HepG2 (cell line): Measurements from ENCODE around the gene AP5Z1. TPM values are rescaled to one million over a fixed set of nuclear protein-coding genes. Genes with fewer than 3 reads are reported as not detected.

Source experiments
- ASH2L ChIP-seq: fragments of 300-600, 200-600 bp; sonication (generic); IDR thresholded peaks from 2 replicates; pipeline ENCODE4 v1.7.0; 2017; ENCODE audit warnings: low read depth, mild to moderate bottlenecking, moderate library complexity, mixed read lengths, low read length; ENCODE audit not compliant: insufficient read length
- ATF1 ChIP-seq: IDR thresholded peaks from 2 replicates; pipeline ENCODE4 v1.6.1; 2016; ENCODE audit warnings: mild to moderate bottlenecking, control low read depth
- DDIT3 ChIP-seq: sonication (generic); formaldehyde crosslinking; IDR thresholded peaks from 2 replicates; pipeline ENCODE4 v1.4.0; 2020; ENCODE audit warnings: mild to moderate bottlenecking, missing genetic modification reagents
- ISL2 ChIP-seq: sonication (generic); formaldehyde crosslinking; IDR thresholded peaks from 2 replicates; pipeline ENCODE4 v1.5.0; 2020; ENCODE audit warnings: missing genetic modification reagents
- JARID2 ChIP-seq: sonication (generic); formaldehyde crosslinking; IDR thresholded peaks from 2 replicates; pipeline ENCODE4 v1.8.1; 2023; ENCODE audit warnings: missing genetic modification reagents, inconsistent platforms; ENCODE audit not compliant: insufficient replicate concordance
- ZBTB7A ChIP-seq: sonication (generic); formaldehyde crosslinking; IDR thresholded peaks from 2 replicates; pipeline ENCODE4 v1.8.0; 2022; ENCODE audit warnings: mild to moderate bottlenecking, missing genetic modification reagents
- ZFYVE20 ChIP-seq: sonication (generic); formaldehyde crosslinking; IDR thresholded peaks from 2 replicates; pipeline ENCODE4 v1.8.0; 2023; ENCODE audit warnings: low read depth, mild to moderate bottlenecking, moderate library complexity, missing genetic modification reagents, borderline replicate concordance
- ZMYM3 ChIP-seq: sonication (generic); formaldehyde crosslinking; IDR thresholded peaks from 2 replicates; pipeline ENCODE4 v1.5.1; 2020; ENCODE audit warnings: mild to moderate bottlenecking, missing genetic modification reagents
- ZNF646 ChIP-seq: sonication (generic); formaldehyde crosslinking; IDR thresholded peaks from 2 replicates; pipeline ENCODE4 v1.9.0; 2021; ENCODE audit warnings: mild to moderate bottlenecking, missing genetic modification reagents
- ZNF724P ChIP-seq: sonication (generic); formaldehyde crosslinking; IDR thresholded peaks from 2 replicates; pipeline ENCODE4 v1.8.0; 2022; ENCODE audit warnings: missing genetic modification reagents, borderline replicate concordance
- ZNF772 ChIP-seq: sonication (generic); formaldehyde crosslinking; IDR thresholded peaks from 2 replicates; pipeline ENCODE4 v1.5.0; 2020; ENCODE audit warnings: mild to moderate bottlenecking, missing genetic modification reagents
- polyA plus RNA-seq, 8 experiments: library from polyadenylated mRNA; depleted of rRNA in 3 of 8; stranded (reverse) in 7 of 8; unstranded in 1 of 8; fragments of >200 nt; fragmentation: Illumina TruSeq in 4 of 8; extraction: Trizol in 4 of 8; gene quantifications; 2 replicates each; pipeline versions ENCODE4 v1.2.1 to v1.2.3, GENCODE V29; 2011 to 2016; ENCODE audit warnings: low read depth in 4 of 8, missing spikeins in 1 of 8, mixed read lengths in 1 of 8; ENCODE audit not compliant: insufficient read depth in 1 of 8
- total RNA-seq, 5 experiments: library from RNA; depleted of rRNA; stranded (reverse); fragments of >200 nt; fragmentation: Illumina TruSeq; extraction: Trizol; gene quantifications; 2 replicates each; pipeline ENCODE4 v1.2.3, GENCODE V29; 2016; ENCODE audit warnings: low read depth in 1 of 5
- TF ChIP-seq, protein P1 (sequence below): sonication (generic); formaldehyde crosslinking; IDR thresholded peaks from 2 replicates; pipeline ENCODE4 v1.4.0; 2020; ENCODE audit warnings: missing genetic modification reagents, borderline replicate concordance
- TF ChIP-seq, protein P2 (sequence below): sonication (generic); formaldehyde crosslinking; IDR thresholded peaks from 2 replicates; pipeline ENCODE4 v1.9.0; 2022; ENCODE audit warnings: missing genetic modification reagents, mild to moderate bottlenecking, borderline replicate concordance
- TF ChIP-seq, protein P3 (sequence below), 2 experiments: fragments of 450-650 bp in 1 of 2; sonication (generic) in 1 of 2; formaldehyde crosslinking; IDR thresholded peaks; 2 replicates each; pipeline versions ENCODE4 v1.5.0 to v1.8.0; 2020 to 2022; ENCODE audit warnings: mild to moderate bottlenecking in 1 of 2, missing genetic modification reagents in 1 of 2

The AP5Z1 gene
- total and polyA plus RNA-seq, 2 of the 13 experiments (the other 11 are each of a cell fraction or from before 2014, with no cell fraction given): 9.3 to 15.1 TPM

DNA sequence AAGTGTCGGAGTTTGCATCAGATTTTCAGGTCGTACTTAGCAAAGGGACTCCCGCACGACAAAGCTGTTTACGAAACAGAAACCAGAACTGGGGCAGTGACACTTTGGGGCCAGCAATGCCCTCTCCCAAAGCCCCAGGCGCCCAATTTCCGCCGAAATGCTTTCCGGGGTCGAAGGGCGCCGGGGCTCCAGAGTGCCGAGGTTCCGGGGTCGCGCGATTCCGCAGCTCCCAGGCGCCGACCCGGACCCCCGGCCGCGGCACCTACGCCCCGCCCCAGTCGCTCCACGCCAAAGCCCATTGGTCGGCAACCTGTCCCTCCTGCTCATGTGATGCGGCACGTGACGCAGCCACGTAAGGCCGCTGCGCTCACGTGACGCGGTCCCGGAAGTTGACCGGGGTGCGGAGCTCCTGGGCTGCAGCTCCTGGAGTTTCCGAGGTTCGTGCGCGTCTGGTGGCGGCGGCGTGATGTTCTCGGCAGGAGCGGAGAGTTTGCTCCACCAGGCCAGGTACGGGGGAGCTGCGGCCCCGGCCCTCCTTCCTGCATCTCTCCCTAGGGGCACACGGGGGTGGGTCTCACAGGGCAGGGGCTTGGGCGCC is at the start of gene AP5Z1 (continued):
- TF ChIP-seq ZNF772 (CRISPR knock-in tag) (peak; percentile 52; the same call in 1 of the 2 replicates), ISL2 (CRISPR knock-in tag) (peak; percentile 38; the same call in 1 of the 2 replicates), ZNF724P (CRISPR knock-in tag) (no peak), ZMYM3 (CRISPR knock-in tag) (no peak), JARID2 (no peak), DDIT3 (CRISPR knock-in tag) (no peak), ZBTB7A (peak; percentile 55; the same call in 1 of the 2 replicates), ZNF646 (CRISPR knock-in tag) (no peak), ATF1 (CRISPR knock-in tag) (peak; percentile 88), ZFYVE20 (CRISPR knock-in tag) (no peak), ASH2L (peak; percentile 90)
- TF ChIP-seq, protein P1, sequence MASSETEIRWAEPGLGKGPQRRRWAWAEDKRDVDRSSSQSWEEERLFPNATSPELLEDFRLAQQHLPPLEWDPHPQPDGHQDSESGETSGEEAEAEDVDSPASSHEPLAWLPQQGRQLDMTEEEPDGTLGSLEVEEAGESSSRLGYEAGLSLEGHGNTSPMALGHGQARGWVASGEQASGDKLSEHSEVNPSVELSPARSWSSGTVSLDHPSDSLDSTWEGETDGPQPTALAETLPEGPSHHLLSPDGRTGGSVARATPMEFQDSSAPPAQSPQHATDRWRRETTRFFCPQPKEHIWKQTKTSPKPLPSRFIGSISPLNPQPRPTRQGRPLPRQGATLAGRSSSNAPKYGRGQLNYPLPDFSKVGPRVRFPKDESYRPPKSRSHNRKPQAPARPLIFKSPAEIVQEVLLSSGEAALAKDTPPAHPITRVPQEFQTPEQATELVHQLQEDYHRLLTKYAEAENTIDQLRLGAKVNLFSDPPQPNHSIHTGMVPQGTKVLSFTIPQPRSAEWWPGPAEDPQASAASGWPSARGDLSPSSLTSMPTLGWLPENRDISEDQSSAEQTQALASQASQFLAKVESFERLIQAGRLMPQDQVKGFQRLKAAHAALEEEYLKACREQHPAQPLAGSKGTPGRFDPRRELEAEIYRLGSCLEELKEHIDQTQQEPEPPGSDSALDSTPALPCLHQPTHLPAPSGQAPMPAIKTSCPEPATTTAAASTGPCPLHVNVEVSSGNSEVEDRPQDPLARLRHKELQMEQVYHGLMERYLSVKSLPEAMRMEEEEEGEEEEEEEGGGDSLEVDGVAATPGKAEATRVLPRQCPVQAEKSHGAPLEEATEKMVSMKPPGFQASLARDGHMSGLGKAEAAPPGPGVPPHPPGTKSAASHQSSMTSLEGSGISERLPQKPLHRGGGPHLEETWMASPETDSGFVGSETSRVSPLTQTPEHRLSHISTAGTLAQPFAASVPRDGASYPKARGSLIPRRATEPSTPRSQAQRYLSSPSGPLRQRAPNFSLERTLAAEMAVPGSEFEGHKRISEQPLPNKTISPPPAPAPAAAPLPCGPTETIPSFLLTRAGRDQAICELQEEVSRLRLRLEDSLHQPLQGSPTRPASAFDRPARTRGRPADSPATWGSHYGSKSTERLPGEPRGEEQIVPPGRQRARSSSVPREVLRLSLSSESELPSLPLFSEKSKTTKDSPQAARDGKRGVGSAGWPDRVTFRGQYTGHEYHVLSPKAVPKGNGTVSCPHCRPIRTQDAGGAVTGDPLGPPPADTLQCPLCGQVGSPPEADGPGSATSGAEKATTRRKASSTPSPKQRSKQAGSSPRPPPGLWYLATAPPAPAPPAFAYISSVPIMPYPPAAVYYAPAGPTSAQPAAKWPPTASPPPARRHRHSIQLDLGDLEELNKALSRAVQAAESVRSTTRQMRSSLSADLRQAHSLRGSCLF (CRISPR knock-in tag): no peak
- TF ChIP-seq, protein P2, sequence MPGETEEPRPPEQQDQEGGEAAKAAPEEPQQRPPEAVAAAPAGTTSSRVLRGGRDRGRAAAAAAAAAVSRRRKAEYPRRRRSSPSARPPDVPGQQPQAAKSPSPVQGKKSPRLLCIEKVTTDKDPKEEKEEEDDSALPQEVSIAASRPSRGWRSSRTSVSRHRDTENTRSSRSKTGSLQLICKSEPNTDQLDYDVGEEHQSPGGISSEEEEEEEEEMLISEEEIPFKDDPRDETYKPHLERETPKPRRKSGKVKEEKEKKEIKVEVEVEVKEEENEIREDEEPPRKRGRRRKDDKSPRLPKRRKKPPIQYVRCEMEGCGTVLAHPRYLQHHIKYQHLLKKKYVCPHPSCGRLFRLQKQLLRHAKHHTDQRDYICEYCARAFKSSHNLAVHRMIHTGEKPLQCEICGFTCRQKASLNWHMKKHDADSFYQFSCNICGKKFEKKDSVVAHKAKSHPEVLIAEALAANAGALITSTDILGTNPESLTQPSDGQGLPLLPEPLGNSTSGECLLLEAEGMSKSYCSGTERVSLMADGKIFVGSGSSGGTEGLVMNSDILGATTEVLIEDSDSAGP (CRISPR knock-in tag): peak; percentile 70; the same call in 1 of the 2 replicates
- TF ChIP-seq, protein P3, sequence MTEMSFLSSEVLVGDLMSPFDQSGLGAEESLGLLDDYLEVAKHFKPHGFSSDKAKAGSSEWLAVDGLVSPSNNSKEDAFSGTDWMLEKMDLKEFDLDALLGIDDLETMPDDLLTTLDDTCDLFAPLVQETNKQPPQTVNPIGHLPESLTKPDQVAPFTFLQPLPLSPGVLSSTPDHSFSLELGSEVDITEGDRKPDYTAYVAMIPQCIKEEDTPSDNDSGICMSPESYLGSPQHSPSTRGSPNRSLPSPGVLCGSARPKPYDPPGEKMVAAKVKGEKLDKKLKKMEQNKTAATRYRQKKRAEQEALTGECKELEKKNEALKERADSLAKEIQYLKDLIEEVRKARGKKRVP (CRISPR knock-in tag; IDR thresholded peaks at IDR 0.05): peak in 1 of 2 experiments; percentile 63; a peak in 2 of 4 replicates
